OCI-LY7 (cell line): Measurements from ENCODE around the gene RAB5IF. TPM values are rescaled to one million over a fixed set of nuclear protein-coding genes. Genes with fewer than 3 reads are reported as not detected.

ENCODE experiments used
- BruUV-seq: library from RNA; stranded (reverse); fragments of 400-500 nt; replicated peaks from 2 replicates; lab custom pipeline; 2021; lab: Mats Ljungman, UMichigan
- CTCF ChIA-PET: fragments of 300-600 bp; sonication (Branson Sonifier 250); formaldehyde crosslinking; loops from one replicate; lab custom pipeline; 2022; ENCODE audit warnings: antibody characterized with exemption; ENCODE audit not compliant: unreplicated experiment; lab: Charles Lee
- POLR2A ChIA-PET: fragments of 300-600 bp; sonication (Branson Sonifier 250); formaldehyde crosslinking; loops from one replicate; lab custom pipeline; 2022; ENCODE audit warnings: antibody characterized with exemption; lab: Charles Lee
- DNase-seq: peaks from one replicate; pipeline ENCODE4 v3.0.0-alpha.2; 2015; ENCODE audit warnings: low spot score
- H2AFZ ChIP-seq: fragments of 200-600 bp; sonication (generic), shearing (Covaris generic); 2 replicates; pipeline ENCODE4 v1.6.1; 2014; ENCODE audit warnings: mild to moderate bottlenecking, antibody characterized with exemption, low read length, moderate library complexity
- H3K27ac ChIP-seq: fragments of 200-600 bp; sonication (generic); 2 replicates; pipeline ENCODE4 v1.5.1; 2014; ENCODE audit warnings: mixed run types, low read depth, mild to moderate bottlenecking, moderate library complexity, low read length, inconsistent platforms; ENCODE audit not compliant: poor library complexity, severe bottlenecking
- H3K36me3 ChIP-seq: fragments of 200-600 bp; sonication (generic); 2 replicates; pipeline ENCODE4 v1.6.1; 2014; ENCODE audit warnings: mild to moderate bottlenecking, antibody characterized with exemption, low read length, moderate library complexity, mixed read lengths; ENCODE audit not compliant: insufficient read depth
- H3K4me1 ChIP-seq: fragments of 200-600 bp; sonication (generic); 2 replicates; pipeline ENCODE4 v1.5.1; 2014; ENCODE audit warnings: mild to moderate bottlenecking, low read length; ENCODE audit not compliant: insufficient read depth, poor library complexity, severe bottlenecking
- H3K4me2 ChIP-seq: fragments of 200-600 bp; sonication (generic); 2 replicates; pipeline ENCODE4 v1.6.1; 2014; ENCODE audit warnings: mild to moderate bottlenecking, low read length
- H3K4me3 ChIP-seq: fragments of 200-600 bp; sonication (generic); 2 replicates; pipeline ENCODE4 v1.5.1; 2014; ENCODE audit warnings: mild to moderate bottlenecking, low read depth, low read length; ENCODE audit not compliant: poor library complexity, severe bottlenecking
- H3K79me2 ChIP-seq: fragments of 200-600 bp; sonication (generic); 2 replicates; pipeline ENCODE4 v1.6.1; 2016; ENCODE audit warnings: low read depth, mild to moderate bottlenecking, low read length, moderate library complexity, mixed read lengths; ENCODE audit not compliant: insufficient read depth
- H3K9me2 ChIP-seq: fragments of 200-600 bp; sonication (generic); 2 replicates; pipeline ENCODE4 v1.6.1; 2016; ENCODE audit warnings: mild to moderate bottlenecking, low read length, mixed read lengths; ENCODE audit not compliant: insufficient read depth
- H3K9me3 ChIP-seq: fragments of 200-600 bp; sonication (generic); 2 replicates; pipeline ENCODE4 v1.6.1; 2014; ENCODE audit warnings: mild to moderate bottlenecking, mixed run types, low read length, mixed read lengths
- H4K20me1 ChIP-seq: fragments of 200-600 bp; sonication (generic); 2 replicates; pipeline ENCODE4 v1.6.1; 2014; ENCODE audit warnings: mild to moderate bottlenecking, antibody characterized with exemption, low read length, moderate library complexity, mixed read lengths; ENCODE audit not compliant: insufficient read depth
- CTCF ChIP-seq: fragments of 200-600 bp; sonication (generic); conservative IDR thresholded peaks from 2 replicates; pipeline ENCODE4 v1.5.1; 2014; ENCODE audit warnings: mild to moderate bottlenecking, antibody characterized with exemption, low read length, moderate library complexity, mixed read lengths
- EZH2phosphoT487 ChIP-seq: fragments of 200-600 bp; sonication (generic); IDR thresholded peaks from 2 replicates; pipeline ENCODE4 v1.6.1; 2018; ENCODE audit warnings: low read depth, borderline replicate concordance, mild to moderate bottlenecking, mixed run types, antibody characterized with exemption, low read length, moderate library complexity, mixed read lengths
- intact Hi-C: fragments of 100-400 bp; cut with micrococcal nuclease; formaldehyde crosslinking; loops from one replicate; pipeline ENCODE4 v1.10.0; 2022; ENCODE audit not compliant: unreplicated experiment
- total RNA-seq, 2 experiments: library from RNA; depleted of rRNA in 1 of 2; stranded (reverse); fragments of >200 nt in 1 of 2; shearing (Covaris generic) in 1 of 2; gene quantifications; 2 replicates each; pipeline ENCODE4 v1.2.3, GENCODE V29; 2014 to 2022

The RAB5IF gene
- total RNA-seq, 2 experiments from 2014 or later: 66.6 to 94.8 TPM

- DNase-seq: no peak
- Histone ChIP-seq H3K9me2 (no peaks in the 10 kb centered on the region), H3K4me3 (no peak overlapping the region), H3K9me3 (no peaks in the 10 kb centered on the region), H4K20me1 (no peaks in the 10 kb centered on the region), H3K27ac (no peak overlapping the region), H3K79me2 (no peaks in the 10 kb centered on the region), H3K36me3 (no peaks in the 10 kb centered on the region), H3K4me1 (no peaks in the 10 kb centered on the region), H2AFZ (no peak overlapping the region), H3K4me2 (no peak overlapping the region)
- TF ChIP-seq EZH2phosphoT487 (no peak), CTCF (no peak)
- ChIA-PET CTCF (no interaction called here), POLR2A (no interaction called here)
- intact Hi-C loops: no loop called here
- BruUV-seq: no TSS peak
Observed at GRCh38 chr20:36654506-36654905, 48.9 kb downstream of the RAB5IF start.

GRCh38 chr20:36655004-36655403 lies 49.4 kb downstream of the RAB5IF start:
- H2AFZ ChIP-seq: no peak overlapping the region
- no peaks in the 10 kb centered on the region for H3K4me1 ChIP-seq
- no TSS peak for BruUV-seq
- H4K20me1 ChIP-seq: no peaks in the 10 kb centered on the region
- TF ChIP-seq EZH2phosphoT487 (no peak), CTCF (no peak)
- H3K9me3 ChIP-seq: no peaks in the 10 kb centered on the region
- no peak overlapping the region for H3K4me2 ChIP-seq
- H3K36me3 ChIP-seq: no peaks in the 10 kb centered on the region
- H3K4me3 ChIP-seq: no peak overlapping the region
- DNase-seq: no peak
- no peaks in the 10 kb centered on the region for H3K9me2 ChIP-seq
- CTCF ChIA-PET: no interaction called here
- H3K27ac ChIP-seq: no peak overlapping the region
- intact Hi-C loops: no loop called here
- POLR2A ChIA-PET: no interaction called here
- H3K79me2 ChIP-seq: no peaks in the 10 kb centered on the region

GRCh38 chr20:36656733-36657132 lies 51.2 kb downstream of the RAB5IF start:
- BruUV-seq: no TSS peak

More at GRCh38 chr20:36656733-36657132, 51.2 kb downstream of the RAB5IF start:
- Histone ChIP-seq H3K9me2 (no peaks in the 10 kb centered on the region), H2AFZ (no peak overlapping the region), H3K79me2 (no peaks in the 10 kb centered on the region), H3K4me3 (no peak overlapping the region), H3K27ac (no peak overlapping the region), H3K9me3 (no peaks in the 10 kb centered on the region), H3K4me2 (no peak overlapping the region), H4K20me1 (no peaks in the 10 kb centered on the region), H3K36me3 (no peaks in the 10 kb centered on the region), H3K4me1 (no peaks in the 10 kb centered on the region)
- ChIA-PET CTCF (no interaction called here), POLR2A (interaction anchor here (0.5 to 0.7 kb wide), 3 partner anchors 19 to 174 kb away, joined by 3 to 4 read pairs (median 3); no protein-coding TSS in a partner anchor)
- DNase-seq: no peak
- intact Hi-C loops: no loop called here
- TF ChIP-seq EZH2phosphoT487: no peak
- TF ChIP-seq CTCF: no peak
